B cell (primary cell): ENCODE data around the gene ARNT2. TPM values are rescaled to one million over a fixed set of nuclear protein-coding genes. Genes with fewer than 3 reads are reported as not detected.

Experiments
- ATAC-seq: fragments of 200-7000 bp; cut with Tn5 transposase; one replicate; pipeline ENCODE4 v1.10.0; 2021; ENCODE audit warnings: low read depth, mild to moderate bottlenecking, moderate number of reproducible peaks, moderate library complexity
- CTCF ChIA-PET: fragments of 350-600 bp; sonication (Branson Sonifier 250); formaldehyde crosslinking; loops from one replicate; lab custom pipeline; 2021; ENCODE audit warnings: antibody characterized with exemption, inconsistent platforms; lab: Charles Lee
- POLR2A ChIA-PET: fragments of 350-600 bp; sonication (Branson Sonifier 250); formaldehyde crosslinking; loops from one replicate; lab custom pipeline; 2021; ENCODE audit warnings: antibody characterized with exemption; lab: Charles Lee
- DNase-seq: peaks from one replicate; pipeline ENCODE4 v3.0.0; 2013
- H2AFZ ChIP-seq: 2 replicates; pipeline ENCODE4 v1.6.1; 2012; ENCODE audit warnings: mild to moderate bottlenecking, low read depth, low read length; ENCODE audit not compliant: insufficient read depth, poor library complexity, severe bottlenecking
- H3K27ac ChIP-seq, 2 donors: 1 replicate in 1 of 2; 2 replicates in 1 of 2; pipeline ENCODE4 v1.5.1; 2012 to 2013; ENCODE audit warnings: low read length in 2 of 2, mild to moderate bottlenecking in 2 of 2, moderate library complexity in 1 of 2
- H3K27me3 ChIP-seq, 4 experiments: fragments of 200-600 bp in 1 of 4; sonication (generic) in 1 of 4; replicated peaks in 1 of 4; 1 replicate in 2 of 4; 2 replicates in 2 of 4; pipeline versions ENCODE4 v1.6.1 to v1.7.0; 2013 to 2016; ENCODE audit warnings: low read length in 3 of 4, mild to moderate bottlenecking in 2 of 4, mixed read lengths in 1 of 4, moderate library complexity in 1 of 4; ENCODE audit not compliant: insufficient read depth in 4 of 4, control insufficient read depth in 3 of 4; ENCODE audit errors: control extremely low read depth in 1 of 4
- H3K36me3 ChIP-seq, 2 experiments: replicated peaks in 1 of 2; 1 replicate in 1 of 2; 2 replicates in 1 of 2; pipeline versions ENCODE4 v1.6.1 to v1.7.1; 2013; ENCODE audit warnings: low read length in 1 of 2; ENCODE audit not compliant: insufficient read depth in 2 of 2, control insufficient read depth in 1 of 2; ENCODE audit errors: control extremely low read depth in 1 of 2, extremely low read depth in 1 of 2
- H3K4me1 ChIP-seq, 2 donors: fragments of 200-600 bp in 1 of 2; sonication (generic) in 1 of 2; 1 replicate in 1 of 2; 2 replicates in 1 of 2; pipeline versions ENCODE4 v1.5.1 to v1.6.1; 2013 to 2017; ENCODE audit warnings: low read length in 2 of 2; ENCODE audit not compliant: control insufficient read depth in 2 of 2, insufficient read depth in 2 of 2
- H3K4me2 ChIP-seq: replicated peaks from 2 replicates; pipeline ENCODE3; 2012; ENCODE audit warnings: mild to moderate bottlenecking, low read depth, low read length; ENCODE audit not compliant: poor library complexity, severe bottlenecking
- H3K4me3 ChIP-seq, 5 experiments: fragments of 200-600 bp in 1 of 5; sonication (generic) in 1 of 5; 1 replicate in 3 of 5; 2 replicates in 2 of 5; pipeline versions ENCODE4 v1.5.1 to v1.7.0; 2011 to 2016; ENCODE audit warnings: low read length in 4 of 5, mild to moderate bottlenecking in 4 of 5, low read depth in 2 of 5, control low read depth in 1 of 5, moderate library complexity in 1 of 5; ENCODE audit not compliant: insufficient read depth in 1 of 5; ENCODE audit errors: control extremely low read depth in 1 of 5, extremely low read depth in 1 of 5
- H3K79me2 ChIP-seq: fragments of 200-600 bp; sonication (generic); one replicate; pipeline ENCODE4 v1.6.0; 2016; ENCODE audit warnings: low read length; ENCODE audit not compliant: control insufficient read depth, insufficient read depth
- H3K9ac ChIP-seq: fragments of 200-600 bp; sonication (generic); 2 replicates; pipeline ENCODE4 v1.6.1; 2017; ENCODE audit warnings: mild to moderate bottlenecking, low read length, moderate library complexity
- H3K9me3 ChIP-seq, 3 donors: one replicate each; pipeline versions ENCODE4 v1.6.1 to v1.7.1; 2013; ENCODE audit warnings: low read length in 2 of 3; ENCODE audit not compliant: control insufficient read depth in 2 of 3, insufficient read depth in 1 of 3; ENCODE audit errors: control extremely low read depth in 1 of 3
- H4K20me1 ChIP-seq: 2 replicates; pipeline ENCODE4 v1.6.0; 2012; ENCODE audit warnings: mild to moderate bottlenecking, low read length; ENCODE audit not compliant: insufficient read depth, control insufficient read depth, poor library complexity, severe bottlenecking
- H3K27ac Mint-ChIP-seq: one replicate; pipeline ENCODE4 v1.8.0; 2021; ENCODE audit warnings: mixed read lengths
- H3K27me3 Mint-ChIP-seq: one replicate; pipeline ENCODE4 v1.8.0; 2021; ENCODE audit warnings: mixed read lengths
- H3K4me1 Mint-ChIP-seq: one replicate; pipeline ENCODE4 v1.8.0; 2021; ENCODE audit warnings: mixed read lengths
- H3K4me3 Mint-ChIP-seq: one replicate; pipeline ENCODE4 v1.8.0; 2021; ENCODE audit warnings: mixed read lengths
- H3K9me3 Mint-ChIP-seq: one replicate; pipeline ENCODE4 v1.8.0; 2022; ENCODE audit warnings: mixed read lengths; ENCODE audit not compliant: insufficient read depth
- CTCF ChIP-seq: fragments of 200-600 bp; IDR thresholded peaks from one replicate; pipeline ENCODE4 v1.8.0; 2022; ENCODE audit warnings: antibody characterized with exemption, mild to moderate bottlenecking
- EZH2 ChIP-seq: IDR thresholded peaks from 2 replicates; pipeline ENCODE4 v1.6.1; 2012; ENCODE audit warnings: borderline replicate concordance, low read depth, mild to moderate bottlenecking, moderate library complexity, low read length; ENCODE audit not compliant: insufficient read depth, poor library complexity, severe bottlenecking
- WGBS: methylation state at CpG from one replicate; pipeline ENCODE4 v1.1.5; 2013; ENCODE audit warnings: missing lambda C conversion rate; ENCODE audit not compliant: insufficient coverage; 5-methylcytosine and 5-hydroxymethylcytosine counted together
- intact Hi-C: fragments of 100-400 bp; cut with micrococcal nuclease; formaldehyde crosslinking; loops from one replicate; pipeline ENCODE4 v1.10.0; 2022
- polyA plus RNA-seq: library from polyadenylated mRNA; depleted of rRNA; stranded (reverse); fragments of >200 nt; gene quantifications from 2 replicates; pipeline ENCODE4 v1.2.3, GENCODE V29; 2012
- total RNA-seq, 2 donors: library from RNA; stranded (reverse); fragments of 120-200 nt in 1 of 2; gene quantifications; 1 replicate in 1 of 2; 2 replicates in 1 of 2; pipeline versions ENCODE4 v1.2.3 to v1.2.4, GENCODE V29; 2013 to 2022

ARNT2 gene
- total and polyA plus RNA-seq, 2 donors (not counting 1 experiment from before 2014, with no cell fraction given), result not detected

GRCh38 chr15:80480171-80480811, 76.1 kb downstream of the ARNT2 start:
- Mint-ChIP-seq H3K4me3 (no peak overlapping the region), H3K27me3 (peaks cover 3% of the 10 kb centered on the region), H3K27ac (no peak overlapping the region), H3K4me1 (no peaks in the 10 kb centered on the region), H3K9me3 (peaks cover 10% of the 10 kb centered on the region)
- ChIA-PET POLR2A (no interaction called here), CTCF (no interaction called here)
- Histone ChIP-seq H3K36me3 (no peaks in the 10 kb centered on the region), H4K20me1 (no peaks in the 10 kb centered on the region), H2AFZ (no peak overlapping the region), H3K27me3 (peaks cover 0 to 3% (median 0%) of the 10 kb centered on the region in 4 experiments), H3K4me1 (no peaks in the 10 kb centered on the region), H3K9me3 (peaks cover 0 to 6% (median 0%) of the 10 kb centered on the region in 3 donors), H3K27ac (no peak overlapping the region), H3K4me3 (no peak overlapping the region), H3K4me2 (no peak overlapping the region), H3K9ac (no peak overlapping the region), H3K79me2 (no peaks in the 10 kb centered on the region)
- intact Hi-C loops, result no loop called here
- WGBS, result 93% methylated on average over 6 of the region's 6 CpGs
- ATAC-seq (no peak), DNase-seq (no peak)
- TF ChIP-seq EZH2 (no peak), CTCF (no peak)

GRCh38 chr15:80480909-80481308, 76.7 kb downstream of the ARNT2 start:
- Histone ChIP-seq H3K36me3 (no peaks in the 10 kb centered on the region), H2AFZ (no peak overlapping the region), H3K79me2 (no peaks in the 10 kb centered on the region), H3K27me3 (peaks cover 0 to 3% (median 0%) of the 10 kb centered on the region in 4 experiments), H4K20me1 (no peaks in the 10 kb centered on the region), H3K4me1 (no peaks in the 10 kb centered on the region), H3K9ac (no peak overlapping the region), H3K9me3 (peaks cover 0 to 5% (median 0%) of the 10 kb centered on the region in 3 donors), H3K27ac (no peak overlapping the region), H3K4me3 (no peak overlapping the region), H3K4me2 (no peak overlapping the region)
- WGBS, result 91% methylated on average over 3 of the region's 4 CpGs
- ChIA-PET POLR2A (no interaction called here), CTCF (no interaction called here)
- intact Hi-C loops, result no loop called here
- no peak for ATAC-seq
- Mint-ChIP-seq H3K4me3 (no peak overlapping the region), H3K27ac (no peak overlapping the region), H3K4me1 (no peaks in the 10 kb centered on the region), H3K9me3 (peaks cover 5% of the 10 kb centered on the region), H3K27me3 (peaks cover 3% of the 10 kb centered on the region)
- TF ChIP-seq CTCF (no peak), EZH2 (no peak)
- DNase-seq, result no peak
